SK-N-SH (cell line): ENCODE data around the gene ERH. TPM values are rescaled to one million over a fixed set of nuclear protein-coding genes. Genes with fewer than 3 reads are reported as not detected.

Source experiments
- CTCF ChIA-PET: fragments of 300-600, 350-600 bp; formaldehyde crosslinking; extraction: SDS; loops from one replicate; lab custom pipeline; 2021; lab: Yijun Ruan, JAX
- POLR2A ChIA-PET: fragments of 350-600 bp; sonication (Branson Sonifier 250); formaldehyde crosslinking; extraction: SDS; loops from one replicate; lab custom pipeline; 2020; ENCODE audit warnings: antibody characterized with exemption, inconsistent platforms; lab: Yijun Ruan, JAX
- DNase-seq: peaks from one replicate; pipeline ENCODE4 v3.0.0; 2012
- H2AFZ ChIP-seq: fragments of 200-600 bp; sonication (generic); 2 replicates; pipeline ENCODE4 v1.8.1; 2016; ENCODE audit warnings: antibody characterized with exemption, mild to moderate bottlenecking, low read depth
- H3F3A ChIP-seq: fragments of 200-600 bp; sonication (generic); replicated peaks from 2 replicates; pipeline ENCODE3; 2016; ENCODE audit warnings: antibody characterized with exemption, mild to moderate bottlenecking; ENCODE audit not compliant: insufficient read depth
- H3K27ac ChIP-seq, 2 experiments: fragments of 200-500 bp in 1 of 2; fragments of 200-600 bp in 1 of 2; sonication (Bioruptor generic) in 1 of 2; sonication (generic), shearing (Covaris generic) in 1 of 2; 2 replicates each; pipeline versions ENCODE4 v1.5.1 to v1.6.1; 2014 to 2016; ENCODE audit warnings: low read depth in 2 of 2, inconsistent platforms in 1 of 2, low read length in 1 of 2, mild to moderate bottlenecking in 1 of 2, mixed read lengths in 1 of 2
- H3K27me3 ChIP-seq: fragments of 200-600 bp; sonication (generic), shearing (Covaris generic); 2 replicates; pipeline ENCODE4 v1.6.1; 2016; ENCODE audit warnings: mixed run types; ENCODE audit not compliant: insufficient read depth
- H3K36me3 ChIP-seq, 2 experiments: fragments of 200-500 bp in 1 of 2; fragments of 200-600 bp in 1 of 2; sonication (Bioruptor generic) in 1 of 2; sonication (generic) in 1 of 2; replicated peaks in 1 of 2; 2 replicates each; pipeline versions ENCODE3 to v1.5.1; 2014 to 2016; ENCODE audit warnings: low read length in 1 of 2, mild to moderate bottlenecking in 1 of 2; ENCODE audit not compliant: insufficient read depth in 2 of 2, control insufficient read depth in 1 of 2
- H3K4me1 ChIP-seq, 2 experiments: fragments of 200-500 bp in 1 of 2; fragments of 200-600 bp in 1 of 2; sonication (Bioruptor generic) in 1 of 2; sonication (generic), shearing (Covaris generic) in 1 of 2; 2 replicates each; pipeline versions ENCODE4 v1.5.1 to v1.6.1; 2014 to 2016; ENCODE audit warnings: low read depth in 1 of 2, low read length in 1 of 2, mixed run types in 1 of 2; ENCODE audit not compliant: insufficient read depth in 2 of 2, control insufficient read depth in 1 of 2
- H3K4me2 ChIP-seq: fragments of 200-600 bp; sonication (generic), shearing (Covaris generic); 2 replicates; pipeline ENCODE4 v1.6.1; 2017; ENCODE audit warnings: mixed run types
- H3K4me3 ChIP-seq, 2 experiments: fragments of 200-500 bp in 1 of 2; fragments of 200-600 bp in 1 of 2; sonication (Bioruptor generic) in 1 of 2; sonication (generic), shearing (Covaris generic) in 1 of 2; 2 replicates each; pipeline versions ENCODE4 v1.5.1 to v1.8.1; 2014 to 2016; ENCODE audit warnings: low read depth in 2 of 2, inconsistent platforms in 1 of 2, low read length in 1 of 2, mild to moderate bottlenecking in 1 of 2, mixed read lengths in 1 of 2, moderate library complexity in 1 of 2
- H3K79me2 ChIP-seq: fragments of 200-600 bp; sonication (generic); 2 replicates; pipeline ENCODE4 v1.8.1; 2017; ENCODE audit warnings: mild to moderate bottlenecking; ENCODE audit not compliant: insufficient read depth
- H3K9ac ChIP-seq: fragments of 200-600 bp; sonication (generic); 2 replicates; pipeline ENCODE4 v1.6.1; 2017; ENCODE audit warnings: mixed run types
- H3K9me2 ChIP-seq: fragments of 200-600 bp; sonication (generic); 2 replicates; pipeline ENCODE4 v1.6.1; 2017; ENCODE audit warnings: mixed run types
- H3K9me3 ChIP-seq: fragments of 200-600 bp; sonication (generic); 2 replicates; pipeline ENCODE4 v1.6.1; 2017; ENCODE audit warnings: mixed run types, mild to moderate bottlenecking, moderate library complexity
- H4K20me1 ChIP-seq: fragments of 200-600 bp; sonication (generic); 2 replicates; pipeline ENCODE4 v1.6.1; 2017; ENCODE audit warnings: mild to moderate bottlenecking, mixed run types; ENCODE audit not compliant: insufficient read depth
- CHD2 ChIP-seq: fragments of 150-350 bp; IDR thresholded peaks from 2 replicates; pipeline ENCODE4 v1.6.1; 2018; ENCODE audit warnings: low read length; ENCODE audit not compliant: partially characterized antibody
- EP300 ChIP-seq, 2 experiments: IDR thresholded peaks; 2 replicates each; pipeline versions ENCODE4 v1.4.0 to v1.6.1; 2012; ENCODE audit warnings: borderline replicate concordance in 1 of 2, low read depth in 1 of 2, low read length in 1 of 2
- EZH2phosphoT487 ChIP-seq: fragments of 200-600 bp; sonication (generic); IDR thresholded peaks from 2 replicates; pipeline ENCODE4 v1.6.1; 2017; ENCODE audit warnings: low read depth, mixed run types, mild to moderate bottlenecking, antibody characterized with exemption, moderate library complexity, borderline replicate concordance
- PBX3 ChIP-seq: IDR thresholded peaks from 2 replicates; pipeline ENCODE4; 2012
- RCOR1 ChIP-seq: fragments of 150-350 bp; IDR thresholded peaks from 2 replicates; pipeline ENCODE4 v1.6.1; 2017; ENCODE audit warnings: antibody characterized with exemption, low read length
- REST ChIP-seq: IDR thresholded peaks from 2 replicates; pipeline ENCODE4 v1.6.1; 2012; ENCODE audit warnings: mild to moderate bottlenecking, low read depth, low read length, moderate library complexity
- RXRA ChIP-seq: IDR thresholded peaks from 2 replicates; pipeline ENCODE4 v1.4.0; 2012; ENCODE audit warnings: low read depth, mild to moderate bottlenecking, borderline replicate concordance
- TAF1 ChIP-seq: IDR thresholded peaks from 2 replicates; pipeline ENCODE4 v1.6.1; 2012; ENCODE audit warnings: low read depth, mild to moderate bottlenecking, low read length, moderate library complexity, borderline replicate concordance
- TEAD4 ChIP-seq: IDR thresholded peaks from 2 replicates; pipeline ENCODE4 v1.4.0; 2012; ENCODE audit warnings: mild to moderate bottlenecking, borderline replicate concordance; ENCODE audit not compliant: insufficient read depth
- WGBS: methylation state at CpG from one replicate; pipeline ENCODE4 v1.1.6; 2017; ENCODE audit warnings: low lambda C conversion rate; 5-methylcytosine and 5-hydroxymethylcytosine counted together
- polyA plus RNA-seq, 3 experiments: library from polyadenylated mRNA; depleted of rRNA; stranded (reverse); fragments of >200 nt; gene quantifications; 2 replicates each; pipeline ENCODE4 v1.2.3, GENCODE V29; 2012
- TF ChIP-seq, protein P1 (sequence below): fragments of 150-350 bp; IDR thresholded peaks from 2 replicates; pipeline ENCODE4 v1.6.1; 2017; ENCODE audit warnings: antibody characterized with exemption, low read length, low read depth, borderline replicate concordance
- TF ChIP-seq, protein P2 (sequence below): IDR thresholded peaks from 2 replicates; pipeline ENCODE4 v1.4.0; 2012; ENCODE audit warnings: low read depth, borderline replicate concordance
- TF ChIP-seq, protein P3 (sequence below): fragments of 200-600 bp; sonication (generic); IDR thresholded peaks from 2 replicates; pipeline ENCODE4 v1.6.1; 2017; ENCODE audit warnings: antibody characterized with exemption, mild to moderate bottlenecking, moderate library complexity

The ERH gene
- polyA plus RNA-seq, 1 of the 3 experiments (the other 2 are of a cell fraction), result 186 TPM

DNA sequence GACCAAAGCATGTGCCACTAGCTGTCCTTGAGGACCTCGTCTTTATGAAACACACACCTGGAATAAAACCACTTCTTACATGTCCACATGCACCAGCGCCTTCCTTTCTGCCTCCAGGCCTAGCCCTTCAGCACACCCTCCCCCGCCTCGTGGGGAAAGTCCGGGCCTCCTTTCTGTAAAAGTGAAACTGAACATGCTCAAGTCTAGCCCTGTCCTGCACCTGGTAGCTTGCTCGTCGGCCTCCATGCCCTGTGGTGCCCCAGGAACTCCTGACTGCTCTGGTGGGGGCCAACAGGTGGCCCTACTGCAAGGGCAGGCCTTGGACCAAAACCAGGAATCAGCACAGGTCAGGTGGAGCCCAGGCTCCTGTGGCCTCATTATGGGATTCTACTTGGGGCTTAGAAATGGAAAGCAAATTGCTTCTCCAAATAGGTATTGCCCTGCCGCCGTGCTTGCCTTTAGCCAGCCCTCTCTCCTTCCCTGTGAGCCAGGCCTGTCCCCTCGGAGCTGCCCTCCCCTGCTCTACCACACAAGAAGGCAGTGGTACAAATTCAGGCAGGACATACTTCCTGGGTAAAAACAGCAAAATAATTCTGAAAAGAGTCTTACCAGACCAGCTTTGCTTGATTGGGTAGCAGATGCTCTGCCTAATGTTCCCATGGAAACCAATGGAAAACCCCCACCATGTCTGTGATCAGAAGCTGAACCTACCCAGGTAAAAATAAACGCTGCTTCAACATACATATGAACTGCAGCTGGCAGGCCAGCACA is 43.5 kb downstream of the ERH start:
- 93% methylated on average over 9 of the region's 11 CpGs for WGBS
- Histone ChIP-seq H3K9ac (no peak overlapping the region), H3K79me2 (no peaks in the 10 kb centered on the region), H3K36me3 (peaks cover 0 to 3% of the 10 kb centered on the region in 2 experiments), H3K9me3 (no peaks in the 10 kb centered on the region), H3F3A (no peaks in the 10 kb centered on the region), H2AFZ (no peak overlapping the region), H4K20me1 (no peaks in the 10 kb centered on the region), H3K4me3 (no peak overlapping the region), H3K4me2 (no peak overlapping the region), H3K27ac (no peak overlapping the region), H3K9me2 (no peaks in the 10 kb centered on the region), H3K27me3 (no peaks in the 10 kb centered on the region), H3K4me1 (peaks cover 3 to 4% of the 10 kb centered on the region in 2 experiments; a peak in 2 of 4 replicates)
- ChIA-PET CTCF (interaction anchor here (1.1 to 1.4 kb wide), 2 partner anchors 9 to 112 kb away, joined by 3 to 5 read pairs; no protein-coding TSS in a partner anchor), POLR2A (interaction anchor here (0.6 kb wide), 1 partner anchor 21 kb away, joined by 3 read pairs; no protein-coding TSS in a partner anchor)
- DNase-seq, result no peak
- TF ChIP-seq TAF1, result no peak

- 93% methylated on average over 3 of the region's 3 CpGs for WGBS
- Histone ChIP-seq H3K36me3 (peaks cover 0 to under 1% of the 10 kb centered on the region in 2 experiments), H3F3A (no peaks in the 10 kb centered on the region), H3K9me3 (no peaks in the 10 kb centered on the region), H3K4me3 (no peak overlapping the region), H3K27me3 (no peaks in the 10 kb centered on the region), H2AFZ (no peak overlapping the region), H3K9me2 (no peaks in the 10 kb centered on the region), H3K9ac (no peak overlapping the region), H3K27ac (no peak overlapping the region), H3K79me2 (no peaks in the 10 kb centered on the region), H3K4me2 (no peak overlapping the region), H3K4me1 (peaks cover 3 to 4% of the 10 kb centered on the region in 2 experiments; a peak in 2 of 4 replicates), H4K20me1 (no peaks in the 10 kb centered on the region)
- TF ChIP-seq, protein P1, sequence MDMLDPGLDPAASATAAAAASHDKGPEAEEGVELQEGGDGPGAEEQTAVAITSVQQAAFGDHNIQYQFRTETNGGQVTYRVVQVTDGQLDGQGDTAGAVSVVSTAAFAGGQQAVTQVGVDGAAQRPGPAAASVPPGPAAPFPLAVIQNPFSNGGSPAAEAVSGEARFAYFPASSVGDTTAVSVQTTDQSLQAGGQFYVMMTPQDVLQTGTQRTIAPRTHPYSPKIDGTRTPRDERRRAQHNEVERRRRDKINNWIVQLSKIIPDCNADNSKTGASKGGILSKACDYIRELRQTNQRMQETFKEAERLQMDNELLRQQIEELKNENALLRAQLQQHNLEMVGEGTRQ, result no peak
- TF ChIP-seq, protein P2, sequence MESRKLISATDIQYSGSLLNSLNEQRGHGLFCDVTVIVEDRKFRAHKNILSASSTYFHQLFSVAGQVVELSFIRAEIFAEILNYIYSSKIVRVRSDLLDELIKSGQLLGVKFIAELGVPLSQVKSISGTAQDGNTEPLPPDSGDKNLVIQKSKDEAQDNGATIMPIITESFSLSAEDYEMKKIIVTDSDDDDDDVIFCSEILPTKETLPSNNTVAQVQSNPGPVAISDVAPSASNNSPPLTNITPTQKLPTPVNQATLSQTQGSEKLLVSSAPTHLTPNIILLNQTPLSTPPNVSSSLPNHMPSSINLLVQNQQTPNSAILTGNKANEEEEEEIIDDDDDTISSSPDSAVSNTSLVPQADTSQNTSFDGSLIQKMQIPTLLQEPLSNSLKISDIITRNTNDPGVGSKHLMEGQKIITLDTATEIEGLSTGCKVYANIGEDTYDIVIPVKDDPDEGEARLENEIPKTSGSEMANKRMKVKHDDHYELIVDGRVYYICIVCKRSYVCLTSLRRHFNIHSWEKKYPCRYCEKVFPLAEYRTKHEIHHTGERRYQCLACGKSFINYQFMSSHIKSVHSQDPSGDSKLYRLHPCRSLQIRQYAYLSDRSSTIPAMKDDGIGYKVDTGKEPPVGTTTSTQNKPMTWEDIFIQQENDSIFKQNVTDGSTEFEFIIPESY, result no peak
- no peak for TF ChIP-seq EP300 (IDR thresholded peaks at IDR 0.05; ENCODE audit: borderline replicate concordance in 1 of 2, low read depth in 1 of 2, low read length in 1 of 2)
- TF ChIP-seq, protein P3, sequence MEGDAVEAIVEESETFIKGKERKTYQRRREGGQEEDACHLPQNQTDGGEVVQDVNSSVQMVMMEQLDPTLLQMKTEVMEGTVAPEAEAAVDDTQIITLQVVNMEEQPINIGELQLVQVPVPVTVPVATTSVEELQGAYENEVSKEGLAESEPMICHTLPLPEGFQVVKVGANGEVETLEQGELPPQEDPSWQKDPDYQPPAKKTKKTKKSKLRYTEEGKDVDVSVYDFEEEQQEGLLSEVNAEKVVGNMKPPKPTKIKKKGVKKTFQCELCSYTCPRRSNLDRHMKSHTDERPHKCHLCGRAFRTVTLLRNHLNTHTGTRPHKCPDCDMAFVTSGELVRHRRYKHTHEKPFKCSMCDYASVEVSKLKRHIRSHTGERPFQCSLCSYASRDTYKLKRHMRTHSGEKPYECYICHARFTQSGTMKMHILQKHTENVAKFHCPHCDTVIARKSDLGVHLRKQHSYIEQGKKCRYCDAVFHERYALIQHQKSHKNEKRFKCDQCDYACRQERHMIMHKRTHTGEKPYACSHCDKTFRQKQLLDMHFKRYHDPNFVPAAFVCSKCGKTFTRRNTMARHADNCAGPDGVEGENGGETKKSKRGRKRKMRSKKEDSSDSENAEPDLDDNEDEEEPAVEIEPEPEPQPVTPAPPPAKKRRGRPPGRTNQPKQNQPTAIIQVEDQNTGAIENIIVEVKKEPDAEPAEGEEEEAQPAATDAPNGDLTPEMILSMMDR, result no peak
- no peak for TF ChIP-seq TEAD4
- no peak for TF ChIP-seq PBX3
- TF ChIP-seq RXRA, result no peak
- TF ChIP-seq CHD2, result no peak
- no peak for TF ChIP-seq RCOR1
- no peak for TF ChIP-seq EZH2phosphoT487
- no peak for TF ChIP-seq REST
- ChIA-PET POLR2A (no interaction called here), CTCF (interaction anchor here (1.4 kb wide), 1 partner anchor 92 kb away, joined by 3 read pairs; no protein-coding TSS in a partner anchor)
- DNase-seq, result no peak
Measured at GRCh38 chr14:69353168-69353567, 44.9 kb downstream of the ERH start.
